GM19328 (cell line): ENCODE measurements around the gene PNISR.
A peak's percentile ranks its signal among the peaks of the same experiment; 100 is the strongest.

Experiments used
- ATAC-seq: cut with Tn5 transposase; IDR thresholded peaks from one replicate; pipeline ENCODE4 v1.9.1; 2021; ENCODE audit warnings: mild to moderate bottlenecking, moderate library complexity; ENCODE audit not compliant: unreplicated experiment

PNISR gene

DNA sequence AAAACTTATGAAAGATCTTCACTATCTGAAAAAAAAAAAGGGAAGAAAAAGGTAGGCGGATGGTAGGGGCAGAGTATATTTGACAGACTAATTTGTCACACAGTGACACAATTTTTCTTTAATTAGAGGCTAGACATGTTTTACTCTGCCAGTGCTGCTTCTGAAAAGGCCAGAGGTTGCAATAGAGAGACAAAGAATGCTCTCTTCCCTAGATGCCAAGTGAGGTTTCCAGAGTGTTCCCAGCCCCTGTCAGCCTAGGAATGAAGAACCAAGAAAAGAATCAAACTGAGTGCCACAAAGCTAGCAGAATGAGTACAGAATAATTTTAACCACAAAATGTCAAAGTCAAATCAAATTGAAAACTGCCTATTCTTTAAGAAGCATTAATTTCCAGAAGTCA, 13.0 kb downstream of the PNISR start:
- ATAC-seq, result no peak

DNA sequence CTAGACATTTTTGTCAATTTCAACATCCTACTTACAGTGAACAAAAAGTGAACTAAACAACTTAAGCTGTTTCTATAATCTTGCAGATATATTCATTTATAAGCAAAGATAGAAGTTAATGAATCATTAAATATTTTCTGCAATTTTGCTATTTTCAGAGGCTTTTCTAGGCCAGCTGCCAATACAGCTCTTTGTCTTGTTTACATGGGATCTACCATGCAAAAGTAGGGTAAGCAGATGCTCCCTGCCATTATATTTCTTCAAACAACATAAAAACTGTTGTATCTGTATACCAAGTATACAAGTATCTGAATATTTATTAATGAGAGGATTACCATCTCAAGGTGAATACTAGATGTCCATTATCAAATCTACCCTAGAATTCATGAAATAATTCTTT, 15.4 kb downstream of the PNISR start:
- ATAC-seq, result no peak

DNA sequence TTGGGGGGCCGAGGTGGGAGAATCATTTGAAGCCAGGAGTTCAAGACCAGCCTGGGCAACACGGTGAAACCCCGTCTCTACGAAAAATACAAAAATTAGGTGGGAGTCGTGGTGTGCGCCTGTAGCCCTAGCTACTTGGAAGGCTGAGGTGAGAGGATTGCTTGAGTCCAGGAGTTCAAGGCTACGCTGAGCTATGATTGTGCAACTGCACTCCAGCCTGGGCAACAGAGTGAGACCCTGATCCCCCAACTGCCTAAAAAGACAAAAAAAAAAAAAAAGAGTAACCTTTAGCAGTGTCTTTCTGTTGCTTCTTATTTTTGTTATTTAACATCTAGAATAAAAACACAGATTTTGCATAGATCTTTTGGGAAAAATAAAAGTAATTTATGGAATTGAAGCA, 18.0 kb downstream of the PNISR start:
- ATAC-seq, result no peak

DNA sequence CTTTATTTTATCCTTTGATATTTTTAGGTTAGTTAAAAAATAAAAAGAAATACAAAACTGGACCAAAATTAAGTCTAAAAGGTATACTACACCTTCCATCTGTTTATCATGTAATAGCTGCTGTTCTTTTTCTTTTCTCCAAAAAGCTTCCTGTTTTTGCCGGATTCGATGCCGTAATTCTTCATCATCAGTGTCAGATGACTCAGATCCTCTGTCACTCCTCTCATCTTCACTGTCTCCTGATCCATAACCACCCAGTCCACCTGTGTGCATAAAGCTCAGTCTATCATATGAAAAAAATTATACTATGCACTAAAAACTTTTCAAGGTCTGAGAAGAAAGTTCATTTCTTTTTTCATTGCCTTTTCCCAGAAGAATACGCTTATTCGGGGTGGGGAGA, 22.7 kb downstream of the PNISR start:
- no peak for ATAC-seq

DNA sequence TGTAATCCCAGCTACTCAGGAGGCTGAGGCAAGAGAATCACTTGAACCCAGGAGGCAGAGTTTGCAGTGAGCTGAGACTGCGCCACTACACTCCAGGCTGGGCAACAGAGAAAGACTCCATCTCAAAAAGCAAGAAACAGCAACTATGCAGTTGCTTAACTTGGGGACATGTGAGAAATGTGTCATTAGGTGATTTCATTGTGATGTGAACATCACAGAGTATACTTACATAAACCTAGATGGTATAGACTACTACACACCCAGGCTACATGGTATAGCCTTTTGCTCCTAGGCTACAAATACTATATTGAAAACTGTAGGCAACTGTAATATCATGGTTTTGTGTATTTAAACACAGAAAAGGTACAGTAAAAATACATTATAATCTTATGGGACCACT, 27.8 kb downstream of the PNISR start:
- ATAC-seq, result no peak

DNA sequence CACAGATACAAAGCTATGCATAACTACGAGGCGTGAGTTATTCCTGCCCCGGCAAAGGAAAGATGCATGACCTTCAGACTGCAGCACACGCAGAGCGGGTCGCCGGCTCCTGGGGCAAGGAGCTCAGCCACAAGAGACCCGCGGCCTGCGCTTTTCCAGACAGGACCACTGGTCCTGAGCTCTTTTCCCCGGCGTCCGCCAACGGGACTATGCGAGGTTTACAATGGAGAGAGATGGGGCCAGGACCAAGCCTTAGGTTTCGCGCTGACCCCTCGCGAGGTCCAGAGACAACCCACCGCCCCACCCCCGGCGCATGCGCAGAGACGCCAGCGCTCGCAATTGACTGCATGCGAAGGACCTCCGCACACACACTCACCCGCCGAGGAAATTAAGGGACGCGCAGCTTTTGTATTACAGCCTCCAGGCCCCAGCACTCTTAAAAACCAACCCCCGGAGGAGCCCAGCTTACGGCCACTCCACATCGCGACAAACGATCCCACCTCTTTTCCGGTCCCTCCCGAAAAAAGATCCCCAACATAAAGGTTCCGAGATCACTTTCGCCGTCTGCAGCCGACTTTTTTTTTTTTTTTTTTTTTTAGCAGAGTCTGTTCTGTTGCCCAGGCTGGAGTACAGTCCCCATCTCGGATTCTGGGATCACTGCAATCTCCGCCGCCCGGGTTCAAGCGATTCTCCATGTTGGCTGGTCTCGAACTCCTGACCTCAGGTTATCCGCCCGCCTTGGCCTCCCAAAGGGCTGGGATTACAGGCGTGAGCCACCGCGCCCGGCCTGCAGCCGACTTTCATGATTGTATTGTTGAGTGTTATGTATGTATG, 31.2 kb downstream of the PNISR start, which contains the start of gene COQ3:
TSS of gene COQ3 (minus strand) at position 498 of the 834 bp plus-strand sequence. CDS start at position 482, 16 bp downstream.
- ATAC-seq, result peak; percentile 64

DNA sequence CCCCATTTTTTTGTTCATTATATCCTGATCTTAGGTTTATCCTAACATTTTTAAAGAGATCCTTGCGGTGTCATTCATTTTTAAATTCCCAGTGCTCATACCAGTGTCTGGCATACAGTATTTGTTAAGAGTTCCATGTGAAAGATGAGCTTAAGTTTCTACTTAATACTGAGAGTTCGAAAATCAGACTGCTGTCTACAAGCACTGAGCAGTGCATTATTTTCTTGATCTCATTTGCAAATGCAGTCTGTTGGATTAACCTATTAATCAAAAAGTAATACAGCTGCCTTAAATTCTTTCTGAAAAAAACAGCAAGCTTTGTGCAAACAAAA, 31.8 kb downstream of the PNISR start:
- ATAC-seq, result peak; percentile 27

DNA sequence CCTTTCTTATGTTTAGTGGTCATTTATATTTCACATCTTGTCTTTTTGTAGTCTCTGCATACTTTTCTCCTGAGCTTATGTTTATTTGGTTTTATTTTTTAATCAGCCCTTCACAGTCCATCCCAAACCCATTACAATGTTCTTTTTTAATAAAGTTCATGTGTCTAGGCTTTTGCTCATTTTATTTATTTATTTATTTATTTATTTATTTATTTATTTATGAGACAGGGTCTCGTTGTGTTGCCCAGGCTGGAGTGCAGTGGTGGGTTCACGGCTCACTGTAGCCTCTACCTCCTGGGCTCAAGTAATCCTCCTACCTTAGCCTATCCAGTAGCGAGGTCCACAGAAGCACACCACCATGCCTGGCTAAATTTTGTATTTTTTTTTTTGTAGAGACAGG, 34.2 kb downstream of the PNISR start:
- ATAC-seq, result no peak

DNA sequence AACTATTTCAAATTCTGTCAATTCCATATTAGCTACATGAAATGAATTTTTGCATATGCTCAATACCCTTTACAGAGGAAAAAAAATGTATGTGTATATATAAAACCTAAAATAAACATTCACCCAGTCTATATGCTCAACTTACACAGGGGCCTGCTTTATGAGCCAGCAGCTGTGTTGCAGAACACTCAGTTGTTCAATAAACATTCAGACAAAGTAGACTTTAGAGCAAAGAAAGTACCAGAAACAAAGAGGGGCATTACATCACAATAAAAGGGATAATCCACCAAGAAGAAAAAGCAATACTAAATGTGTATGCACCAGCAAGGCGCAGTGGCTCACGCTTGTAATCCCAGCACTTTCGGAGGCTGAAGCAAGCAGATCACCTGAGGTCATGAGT, 40.6 kb downstream of the PNISR start:
- no peak for ATAC-seq

DNA sequence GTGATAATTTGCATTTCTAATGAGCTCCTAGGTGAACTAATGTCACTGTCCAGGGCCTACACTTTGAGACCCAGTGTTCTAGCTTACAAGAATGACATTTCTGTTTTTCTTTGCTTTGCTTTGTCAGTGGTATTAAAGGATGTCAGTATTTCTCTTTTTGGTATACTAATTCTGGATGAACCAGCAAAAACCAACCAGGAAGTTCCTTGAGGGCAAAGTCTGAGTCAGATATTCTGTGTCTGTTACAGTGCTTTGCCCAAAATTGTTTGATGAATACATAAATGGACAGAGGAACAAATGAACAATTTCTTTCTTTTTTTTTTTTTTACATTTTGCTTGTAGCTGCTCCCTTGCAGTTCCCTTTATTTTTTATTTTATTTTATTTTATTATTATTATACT, 46.5 kb downstream of the PNISR start:
- no peak for ATAC-seq

DNA sequence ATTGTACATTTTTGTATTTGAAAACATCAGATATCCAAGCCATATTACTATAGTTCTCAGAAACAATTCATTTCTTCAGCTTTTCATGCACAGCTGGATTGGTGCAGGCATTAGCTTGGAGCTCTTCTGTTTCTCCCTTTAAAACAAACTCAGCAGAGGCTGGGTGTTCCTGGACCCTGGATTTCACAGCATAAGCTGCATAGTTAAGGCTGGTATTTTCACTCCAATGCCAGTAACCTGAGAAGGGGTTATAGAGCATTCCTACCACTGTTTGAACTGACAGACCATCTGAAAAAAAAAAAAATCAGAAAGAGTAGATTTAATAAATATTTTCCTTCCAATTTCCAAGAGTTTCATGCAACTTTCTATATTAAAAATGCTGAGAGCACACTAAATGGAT, 55.6 kb downstream of the PNISR start:
- no peak for ATAC-seq

DNA sequence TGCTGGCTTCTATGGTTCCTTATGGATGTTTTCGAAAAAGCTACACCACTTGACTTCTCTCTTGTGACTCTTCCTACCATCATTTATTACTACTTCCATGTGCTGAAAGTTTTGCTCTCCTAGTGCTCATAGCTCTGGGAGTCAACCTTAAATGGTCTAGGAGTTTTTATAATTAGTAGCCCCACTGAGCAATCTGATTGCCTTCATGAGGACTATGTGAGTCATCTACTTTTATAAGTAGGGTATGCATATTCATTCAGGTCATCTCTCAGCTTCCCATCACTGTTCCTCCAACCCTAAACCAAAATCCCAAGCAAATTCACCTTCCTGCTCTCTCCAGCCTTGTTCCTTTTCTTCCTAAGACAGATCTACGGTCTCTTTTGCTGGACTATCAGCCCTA, 58.3 kb downstream of the PNISR start:
- no peak for ATAC-seq

DNA sequence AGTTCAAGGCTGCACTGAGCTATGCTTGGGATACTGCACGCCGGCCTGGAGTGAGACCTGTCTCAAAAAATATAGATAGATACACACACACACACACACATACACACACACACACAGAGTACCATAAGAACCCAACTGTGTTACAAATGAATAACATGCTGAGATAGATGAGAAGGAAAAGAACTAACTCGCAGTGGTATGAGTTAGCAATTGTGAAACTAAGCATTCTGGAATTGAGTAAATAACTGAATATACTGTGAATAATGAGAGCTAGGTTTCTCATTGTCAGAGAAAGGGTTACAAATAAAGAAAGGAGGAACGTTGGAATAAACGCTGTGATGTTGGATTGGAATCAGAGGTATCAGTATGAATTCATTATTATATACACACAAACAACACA, 61.1 kb downstream of the PNISR start:
- peak; percentile 72 for ATAC-seq

DNA sequence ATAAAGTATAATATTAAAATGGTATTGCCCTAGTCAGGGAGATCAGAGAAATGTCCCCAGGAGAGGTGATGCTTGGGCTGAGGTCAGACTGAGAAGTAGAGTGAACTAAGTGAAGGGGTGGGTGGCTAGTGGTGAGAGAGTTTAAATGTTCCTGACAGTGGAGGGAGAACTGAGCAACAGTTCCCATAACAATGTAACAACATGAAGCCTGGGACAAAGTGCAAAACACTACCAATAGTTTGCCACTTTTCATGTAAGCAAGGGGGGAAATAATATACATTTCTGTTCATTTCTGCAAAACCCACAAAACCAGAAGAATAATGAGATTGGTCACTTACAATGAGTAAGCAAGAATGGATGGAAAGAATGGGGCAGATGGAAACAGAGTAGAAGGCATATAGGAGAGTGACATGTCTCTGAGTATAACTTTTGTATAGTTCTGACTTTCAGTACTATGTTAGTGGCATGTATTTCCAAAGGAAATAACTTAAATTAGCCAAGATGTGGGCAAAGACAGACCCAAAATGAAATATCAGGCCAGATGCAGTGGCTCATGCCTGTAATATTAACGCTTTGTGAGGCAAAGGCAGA, 62.3 kb downstream of the PNISR start:
- no peak for ATAC-seq

DNA sequence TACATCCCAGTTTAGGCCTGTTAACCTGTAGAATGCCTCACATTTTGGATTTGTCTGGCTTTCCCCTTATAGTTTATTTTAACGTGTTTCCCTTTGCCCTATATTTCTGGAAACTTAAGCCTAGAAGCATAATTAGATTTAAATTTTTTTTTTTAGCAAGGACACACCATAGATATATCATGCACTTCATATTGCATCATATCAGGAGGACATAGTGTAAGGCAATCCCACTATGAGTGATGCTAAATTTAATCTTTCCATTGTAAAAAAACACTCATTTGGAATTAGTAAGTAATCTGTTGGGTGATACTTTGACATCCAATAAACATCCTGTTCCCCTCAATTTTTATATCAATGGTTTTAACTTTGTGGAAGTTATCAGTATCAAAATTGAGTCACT, 65.3 kb downstream of the PNISR start:
- no peak for ATAC-seq

DNA sequence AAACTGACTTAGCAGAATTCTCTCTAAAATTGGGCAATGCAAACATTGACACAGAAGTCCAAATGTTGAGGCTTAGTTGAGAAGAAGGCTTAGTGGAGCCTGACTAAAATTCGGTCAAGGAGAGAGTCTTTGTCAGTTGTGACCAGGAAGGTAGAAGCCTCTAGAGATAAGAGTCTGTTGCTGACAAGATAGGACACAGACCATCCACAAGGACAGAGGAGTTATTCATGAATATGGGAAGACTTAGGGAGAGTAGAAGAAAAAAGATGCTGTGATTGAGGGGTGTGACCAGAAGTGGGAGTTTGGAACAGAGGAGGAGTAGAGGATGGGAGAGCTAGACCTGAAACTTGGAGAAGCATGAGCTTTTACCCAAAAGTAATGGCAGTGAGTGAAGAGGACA, 68.5 kb downstream of the PNISR start:
- no peak for ATAC-seq

DNA sequence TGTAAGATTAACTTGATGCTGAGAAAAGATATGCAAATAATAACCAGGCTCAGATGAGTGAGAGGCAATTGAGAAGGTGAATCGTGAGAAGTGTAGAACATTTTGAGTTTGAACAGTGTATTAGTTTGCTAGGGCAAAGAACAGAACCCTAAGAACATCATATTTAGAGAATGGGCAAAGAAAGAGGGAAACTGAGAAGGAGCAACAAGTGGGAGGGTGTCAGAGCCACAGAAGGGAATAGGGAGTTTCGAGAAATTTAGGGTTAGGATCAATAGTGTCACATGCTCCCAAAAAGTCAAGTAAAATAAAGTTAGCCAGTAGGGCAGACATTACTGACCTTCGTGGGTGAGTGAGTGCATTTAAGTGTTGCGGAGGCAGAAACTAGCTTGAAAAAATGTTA, 70.1 kb downstream of the PNISR start:
- ATAC-seq, result no peak

DNA sequence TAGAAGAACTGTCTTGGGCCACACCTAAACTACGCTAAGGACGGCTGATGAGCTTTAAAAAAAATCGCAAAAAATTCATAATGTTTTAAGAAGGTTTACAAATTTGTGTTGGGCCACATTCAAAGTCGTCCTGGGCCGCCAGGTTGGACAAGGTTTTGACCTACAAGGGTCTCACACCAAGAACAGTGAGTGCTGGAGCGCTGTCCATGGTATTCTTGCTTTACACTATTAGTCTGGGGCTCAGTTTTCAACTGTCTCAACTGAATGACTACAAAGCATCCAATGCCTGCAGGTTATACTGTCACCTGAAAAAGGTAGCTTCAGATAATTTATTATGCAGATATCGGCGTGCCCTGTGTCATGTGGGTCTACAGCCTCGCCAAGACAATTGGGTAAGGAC, 72.0 kb downstream of the PNISR start:
- ATAC-seq, result no peak

DNA sequence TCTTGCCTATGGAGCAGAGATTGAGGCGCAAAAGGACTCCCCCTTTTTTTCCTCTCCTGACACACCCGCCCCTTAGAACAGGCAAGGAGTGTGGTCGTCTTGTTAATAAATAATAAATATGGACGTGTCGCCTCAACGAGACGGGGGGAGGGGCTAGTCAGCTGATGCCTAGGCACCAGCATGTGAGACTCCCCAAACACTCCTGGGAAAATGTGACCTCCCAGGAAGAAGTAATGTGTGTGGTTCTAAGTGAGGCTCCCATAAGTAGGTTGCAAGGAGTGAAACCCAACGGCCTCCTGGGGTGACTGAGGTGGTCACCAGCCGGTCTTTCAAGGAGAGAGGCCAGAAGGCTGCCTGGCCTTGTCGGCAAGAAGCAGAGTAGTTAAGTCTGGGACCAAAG, 74.5 kb downstream of the PNISR start:
- no peak for ATAC-seq

DNA sequence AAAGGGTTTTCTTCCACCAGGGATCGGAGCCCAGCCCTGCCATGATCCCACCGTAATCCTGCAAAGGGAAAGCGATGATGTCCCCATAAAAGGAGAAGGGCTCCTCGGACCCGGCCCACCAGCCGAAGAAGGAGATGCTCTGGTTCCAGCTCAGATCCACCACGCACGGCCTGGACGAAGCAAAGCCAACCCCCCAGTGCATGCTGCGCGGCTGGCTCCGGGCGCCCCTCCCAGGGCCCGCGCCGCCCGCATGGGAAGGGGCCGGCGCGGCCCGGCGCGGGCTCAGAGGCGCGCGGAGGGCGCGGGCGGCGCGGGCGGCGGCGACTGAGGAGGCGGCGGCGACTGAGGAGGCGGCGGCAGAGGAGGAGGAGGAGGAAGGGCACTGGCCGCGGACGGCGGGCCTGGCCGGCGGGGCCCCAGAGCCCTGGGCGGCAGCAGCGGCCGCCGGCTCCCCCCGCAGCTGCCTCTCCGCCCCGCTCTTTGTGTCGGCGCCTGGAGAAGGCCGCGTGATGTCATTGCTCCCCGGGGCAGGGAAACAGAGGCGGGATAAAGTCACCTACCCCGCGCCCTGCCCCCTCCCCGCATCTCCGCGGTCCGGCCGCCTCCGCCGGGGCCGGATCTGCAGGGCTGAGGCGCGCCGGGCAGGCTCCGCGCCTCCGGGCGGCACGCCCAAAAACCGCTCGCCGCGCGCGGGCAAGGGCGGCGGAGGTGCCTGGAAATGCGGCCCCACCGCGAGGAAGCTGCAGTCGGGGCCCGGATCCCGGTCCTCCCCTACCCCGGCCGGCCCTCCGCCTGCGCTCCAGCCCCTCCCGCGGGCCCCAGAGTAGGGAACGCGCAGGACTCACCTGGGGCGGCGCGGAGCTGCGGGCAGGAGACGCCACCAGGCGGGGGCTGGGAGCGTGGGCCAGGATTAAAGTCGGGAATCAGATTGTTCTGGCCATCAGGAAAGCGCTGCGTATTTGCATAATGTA, 75.7 kb downstream of the PNISR start, which contains the start of gene FAXC:
TSS of gene FAXC (minus strand) at position 504 of the 971 bp plus-strand sequence. CDS start at position 202, 302 bp downstream.
- peak; percentile 48 for ATAC-seq
